GM19035 (cell line): ENCODE results near the gene APP.

Source experiments
- ATAC-seq: cut with Tn5 transposase; IDR thresholded peaks from one replicate; pipeline ENCODE4 v1.9.1; 2021; ENCODE audit not compliant: unreplicated experiment

Gene APP

DNA sequence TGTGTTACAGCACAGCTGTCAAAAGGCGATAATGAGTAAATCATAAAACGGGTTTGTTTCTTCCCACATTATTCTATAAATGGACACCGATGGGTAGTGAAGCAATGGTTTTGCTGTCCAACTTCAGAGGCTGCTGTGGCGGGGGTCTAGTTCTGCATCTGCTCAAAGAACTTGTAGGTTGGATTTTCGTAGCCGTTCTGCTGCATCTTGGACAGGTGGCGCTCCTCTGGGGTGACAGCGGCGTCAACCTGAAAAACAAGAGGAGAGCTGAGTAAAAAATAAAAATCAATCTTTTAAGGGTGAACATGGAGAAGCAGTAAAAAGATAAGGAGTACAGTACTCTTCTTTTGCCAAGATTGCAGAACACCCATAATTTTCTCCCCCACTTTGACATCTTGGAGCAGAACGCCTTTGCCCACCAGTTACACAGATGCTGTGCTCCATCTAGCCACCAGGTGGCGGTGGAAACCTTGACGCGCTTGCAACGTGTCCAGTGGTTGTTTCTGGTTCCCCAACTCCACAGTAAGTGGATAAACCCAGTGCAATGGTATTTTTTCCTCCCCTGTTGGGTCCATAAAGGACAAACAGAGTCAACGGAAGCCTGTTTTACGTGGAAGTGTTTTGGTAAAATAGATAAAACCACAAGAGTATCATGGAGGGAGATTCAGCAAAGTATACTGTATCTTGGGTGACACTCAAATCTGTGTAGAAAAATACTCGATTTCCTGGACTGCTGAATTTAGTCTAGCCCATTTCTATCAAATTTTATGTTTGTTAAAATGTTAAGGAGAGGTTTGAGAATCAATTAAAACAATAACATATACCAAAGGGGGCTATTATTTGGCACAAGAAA lies 288.8 kb downstream of the APP start:
- ATAC-seq, result peak; percentile 93

DNA sequence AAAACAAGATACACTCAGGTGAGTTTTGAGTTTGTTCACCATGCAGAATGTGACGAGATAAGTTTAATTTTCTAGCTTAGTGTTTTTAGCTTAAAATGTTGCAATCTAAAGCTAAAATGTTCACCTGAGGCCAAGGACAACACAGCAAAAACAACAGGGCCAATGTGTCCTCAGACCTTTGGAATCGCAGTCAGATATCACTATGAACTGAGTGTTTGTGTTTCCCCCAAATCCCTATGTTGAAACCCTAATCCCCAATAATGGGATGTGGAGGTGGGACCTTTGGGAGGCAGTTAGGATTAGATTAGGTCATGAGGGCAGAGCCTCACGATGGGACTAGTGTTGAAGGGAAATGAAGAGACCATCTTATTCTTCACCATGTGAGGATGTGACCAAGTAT lies 291.4 kb downstream of the APP start:
- no peak for ATAC-seq

DNA sequence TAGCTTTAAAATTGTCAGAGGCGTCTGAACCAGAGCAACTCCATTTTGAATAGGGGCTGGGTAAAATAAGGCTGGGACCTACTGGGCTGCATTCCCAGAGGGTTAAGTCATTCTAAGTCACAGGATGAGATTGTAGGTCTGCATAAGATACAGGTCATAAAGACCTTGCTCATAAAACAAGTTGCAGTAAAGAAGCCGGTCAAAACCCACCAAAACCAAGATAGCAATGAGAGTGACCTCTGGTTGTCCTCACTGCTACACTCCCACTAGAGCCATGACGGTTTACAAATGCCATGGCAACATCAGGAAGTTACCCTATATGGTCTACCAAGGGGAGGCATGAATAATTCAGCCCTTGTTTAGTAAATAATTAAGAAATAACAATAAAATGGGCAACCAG lies 292.2 kb downstream of the APP start:
- no peak for ATAC-seq

DNA sequence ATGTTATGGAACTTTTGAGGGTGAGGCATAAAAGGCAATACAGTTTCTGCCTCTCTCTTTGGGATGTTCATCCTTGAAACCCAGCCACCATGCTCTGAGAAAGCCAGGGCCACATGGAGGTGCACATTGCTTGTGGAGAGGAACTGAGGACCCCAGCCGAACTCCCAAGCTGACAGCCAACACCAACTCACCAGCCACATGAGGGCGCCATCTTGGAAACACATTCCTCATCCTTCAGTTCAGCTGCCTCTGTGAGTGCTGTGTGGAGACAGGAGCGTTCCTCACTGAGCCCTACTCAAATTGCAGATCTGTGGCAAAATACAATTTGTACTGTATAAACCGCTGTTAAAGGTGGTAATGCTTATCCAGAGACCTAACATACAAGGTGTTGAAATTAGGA lies 298.3 kb downstream of the APP start:
- no peak for ATAC-seq

DNA sequence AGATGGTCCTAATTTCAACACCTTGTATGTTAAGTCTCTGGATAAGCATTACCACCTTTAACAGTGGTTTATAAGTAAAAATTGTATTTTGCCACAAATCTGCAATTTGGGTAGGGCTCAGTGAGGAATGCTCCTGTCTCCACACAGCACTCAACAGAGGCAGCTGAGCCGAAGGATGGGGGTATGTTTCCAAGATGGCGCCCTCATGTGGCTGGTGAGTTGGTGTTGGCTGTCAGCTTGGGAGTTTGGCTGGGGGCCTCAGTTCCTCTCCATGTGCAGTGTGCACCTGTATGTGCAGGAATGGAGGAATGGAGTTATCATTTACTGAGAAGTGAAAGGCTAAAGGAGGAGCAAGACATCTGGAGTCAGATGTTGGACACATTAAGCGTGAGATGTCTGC lies 299.0 kb downstream of the APP start:
- ATAC-seq, result no peak

DNA sequence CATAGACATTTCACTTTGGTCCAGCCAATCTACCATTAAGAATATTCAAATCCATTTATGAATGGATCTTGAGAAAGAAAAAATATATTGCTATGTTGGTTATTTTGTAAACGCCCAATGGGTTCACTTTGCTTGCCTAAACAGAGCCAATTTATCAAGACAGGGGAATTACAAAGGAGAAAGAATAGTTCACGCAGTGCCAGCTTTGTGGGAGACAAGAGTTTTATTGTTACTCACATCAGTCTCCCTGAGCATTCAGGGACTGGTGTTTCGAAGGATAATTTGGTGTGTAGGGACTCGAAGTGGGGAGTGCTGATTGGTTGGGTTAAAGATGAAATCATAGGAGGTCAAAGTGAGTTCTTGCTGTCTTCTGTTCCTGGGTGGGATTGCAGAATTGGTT lies 300.5 kb downstream of the APP start:
- ATAC-seq, result no peak

DNA sequence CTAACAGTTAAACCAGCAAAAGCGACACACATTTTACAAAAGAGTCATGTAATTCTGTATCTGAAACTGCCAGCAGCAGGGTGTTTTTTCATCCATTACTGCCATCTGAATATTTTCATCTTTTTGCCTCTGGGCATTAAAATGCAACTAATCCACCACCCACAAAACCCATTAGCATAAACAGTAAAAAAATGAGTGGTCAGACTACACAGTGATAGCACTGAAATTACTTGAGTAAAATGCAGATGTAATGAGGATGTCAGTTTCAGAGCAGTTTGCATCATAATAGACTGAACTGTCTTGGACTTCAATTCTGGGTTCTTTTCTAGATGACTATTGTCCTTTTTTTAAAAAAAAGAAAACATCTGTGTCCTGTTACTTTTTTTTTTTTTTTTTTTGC lies 303.5 kb downstream of the APP start:
- no peak for ATAC-seq

DNA sequence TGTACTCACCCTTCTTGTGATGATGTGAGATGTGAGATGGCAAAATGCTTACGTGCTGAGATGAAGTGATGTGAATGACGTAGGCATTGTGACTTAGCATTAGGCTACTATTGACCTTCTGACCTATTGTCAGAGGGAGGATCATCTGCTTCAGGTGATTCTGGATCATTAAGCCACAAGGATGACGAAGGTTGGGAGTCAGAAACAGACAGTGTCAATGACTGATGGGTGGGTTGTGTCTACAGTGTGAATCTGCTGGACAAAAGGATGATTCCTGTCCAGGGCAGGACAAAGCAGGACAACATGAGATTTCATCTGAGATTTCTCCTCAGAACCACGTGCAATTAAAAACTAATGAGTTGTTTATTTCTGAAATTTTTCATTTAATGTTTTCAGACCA lies 306.8 kb downstream of the APP start:
- ATAC-seq, result no peak

DNA sequence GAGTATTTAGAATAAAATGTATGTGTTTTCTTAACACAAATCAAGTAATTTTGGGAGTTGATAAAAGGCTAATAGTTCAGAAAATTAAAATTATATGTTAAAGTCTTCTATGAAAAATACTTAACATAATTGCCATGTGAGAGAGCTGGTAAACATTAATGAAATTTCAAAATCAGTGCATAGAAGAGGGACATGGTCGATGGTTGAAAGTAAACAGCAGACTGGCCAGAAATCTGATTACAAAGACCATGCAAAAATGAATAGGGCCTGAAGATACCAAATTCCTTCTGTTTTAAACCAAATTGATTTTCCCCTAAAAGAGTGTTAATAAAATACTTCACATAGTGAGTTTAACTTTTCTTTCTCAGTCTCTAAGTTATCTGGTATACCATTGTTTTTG lies 307.5 kb downstream of the APP start:
- ATAC-seq, result no peak

DNA sequence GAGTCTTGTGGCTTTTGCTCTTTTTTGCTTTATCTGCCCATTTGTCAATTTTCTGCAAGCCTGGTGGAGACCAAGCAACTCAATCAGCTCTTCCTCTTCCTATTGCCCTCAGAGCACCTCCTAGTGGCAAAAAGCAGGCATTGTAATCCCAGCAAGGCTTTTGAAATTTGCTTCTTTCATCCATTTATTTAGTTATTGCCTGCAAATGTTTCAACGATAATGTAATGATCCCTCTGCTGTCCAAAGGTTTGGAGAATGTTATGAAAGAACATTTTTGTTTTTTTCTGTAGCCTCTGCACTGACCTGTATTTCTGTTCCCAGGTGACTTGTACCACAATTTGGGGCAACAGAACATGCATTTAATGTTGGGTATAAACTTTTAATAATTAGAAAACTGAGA lies 308.0 kb downstream of the APP start:
- peak; percentile 52 for ATAC-seq

DNA sequence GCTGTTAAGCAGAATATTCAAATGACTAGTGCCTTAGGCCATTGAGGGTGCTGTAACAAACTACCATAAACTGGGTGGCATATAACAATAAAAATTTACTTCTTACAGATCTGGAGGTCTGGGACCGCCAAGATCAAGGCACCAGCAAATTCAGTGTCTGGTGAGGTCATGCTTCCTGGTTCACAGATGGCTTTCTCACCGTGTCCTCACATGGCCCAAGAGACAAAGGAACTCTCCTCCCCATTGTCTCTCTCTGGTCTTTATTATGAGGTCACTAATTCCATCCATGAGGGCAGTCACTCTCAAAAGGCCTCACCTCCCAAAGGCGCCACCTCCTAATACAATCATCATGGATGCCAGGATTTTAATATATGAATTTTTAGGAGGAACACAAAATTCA lies 308.5 kb downstream of the APP start:
- ATAC-seq, result no peak

DNA sequence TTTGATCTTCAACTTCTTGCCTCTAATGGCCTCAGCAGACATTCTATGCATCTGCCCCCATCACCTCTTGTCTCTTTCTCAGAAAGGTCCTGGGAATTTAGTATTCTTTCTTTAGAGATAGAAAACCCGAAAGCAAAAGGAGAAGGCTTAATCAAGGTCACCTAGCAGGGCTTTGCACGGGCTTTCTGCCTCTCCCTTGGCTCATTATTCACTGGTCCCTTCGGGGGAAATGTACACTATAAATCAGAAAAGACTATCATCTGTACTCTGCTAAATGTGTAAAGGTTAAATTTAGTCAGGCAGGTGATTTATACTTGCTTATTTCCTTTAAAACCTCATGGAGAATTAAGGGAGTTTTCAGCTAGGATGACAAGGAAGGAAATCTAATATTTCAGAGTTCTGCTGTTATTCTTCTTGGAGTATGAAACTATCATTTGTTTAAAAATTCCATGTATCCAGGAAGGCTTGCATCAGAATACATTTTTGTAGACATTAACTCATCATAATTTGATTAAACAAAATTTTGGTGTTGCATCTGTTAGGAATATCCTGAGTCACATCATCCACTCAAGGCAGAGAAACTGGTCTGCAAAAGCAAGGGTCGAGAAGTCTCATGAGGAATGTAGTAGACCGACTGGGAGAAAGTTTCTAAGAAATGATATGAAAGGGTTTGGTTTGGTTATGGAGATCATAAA lies 311.2 kb downstream of the APP start:
- no peak for ATAC-seq

DNA sequence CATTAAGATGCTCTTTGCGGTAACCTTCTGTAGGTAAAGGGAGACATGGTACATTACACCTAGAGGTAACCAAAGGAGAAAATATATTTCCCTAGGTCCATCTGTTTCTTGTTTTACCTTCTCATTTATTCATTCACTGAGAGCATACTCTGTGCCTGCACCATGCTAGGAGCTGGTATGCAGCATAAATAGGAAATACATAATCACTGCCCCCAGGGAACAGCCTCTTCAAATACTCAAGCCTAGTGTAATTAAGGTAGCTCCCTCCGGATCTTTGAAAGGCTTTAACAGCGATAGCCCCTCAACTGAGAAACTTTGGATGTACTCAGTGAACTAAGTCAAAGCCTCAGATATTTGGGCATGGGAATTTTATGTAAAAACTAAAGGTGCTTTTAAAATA lies 312.2 kb downstream of the APP start:
- no peak for ATAC-seq

DNA sequence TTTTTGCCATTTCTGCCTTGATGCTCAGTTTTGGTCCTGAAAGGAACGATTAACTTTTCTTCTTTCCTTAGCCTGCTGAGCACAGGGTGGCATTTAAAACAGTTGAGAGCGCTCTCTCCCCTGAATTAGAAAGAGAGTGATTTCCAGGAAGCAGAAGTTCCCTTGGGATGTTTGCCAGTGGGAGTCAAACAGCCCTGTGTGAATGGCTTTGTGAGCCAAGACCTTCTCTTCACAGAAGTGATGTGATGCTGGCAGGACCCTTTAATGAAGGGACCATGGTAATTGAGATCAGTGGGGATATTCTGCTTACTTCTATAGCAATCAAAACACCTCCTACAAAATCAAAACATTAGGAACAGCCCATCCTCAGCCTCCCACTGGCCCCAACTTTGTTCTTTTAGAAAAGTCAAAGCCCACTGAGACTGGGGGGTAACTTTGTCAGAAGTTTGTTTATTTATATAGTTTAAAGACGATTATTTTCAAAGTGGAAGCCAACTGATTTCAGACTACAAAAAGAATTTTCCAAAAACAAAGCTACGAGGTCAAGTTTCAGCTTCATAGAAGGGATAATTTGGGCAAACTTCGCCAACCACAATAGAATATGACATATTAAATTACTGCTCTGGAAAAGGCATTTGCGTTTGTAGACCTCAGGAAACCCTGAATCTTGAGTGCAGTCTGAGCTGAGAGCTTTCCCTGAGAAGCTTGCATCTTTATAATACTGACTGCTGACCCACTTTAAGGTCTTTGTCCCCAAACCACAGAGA lies 313.1 kb downstream of the APP start:
- ATAC-seq, result no peak

DNA sequence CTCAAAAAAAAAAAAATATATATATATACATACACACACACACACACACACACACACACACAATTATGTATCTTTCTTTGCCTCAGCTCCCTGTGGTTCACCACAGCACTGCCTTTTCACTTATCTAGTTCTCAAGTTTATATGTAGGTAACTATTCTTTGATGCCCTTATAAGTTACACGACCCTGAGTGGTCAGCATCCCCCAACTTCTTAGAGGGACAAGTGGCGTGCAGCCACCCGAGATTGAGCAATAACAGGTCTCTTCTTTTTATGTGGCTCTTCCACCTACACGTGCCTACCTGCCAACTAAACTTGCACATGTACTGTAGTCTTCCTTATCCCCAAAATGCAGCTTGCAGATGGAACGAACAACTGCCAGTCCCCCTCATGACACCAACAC lies 315.0 kb downstream of the APP start:
- no peak for ATAC-seq

DNA sequence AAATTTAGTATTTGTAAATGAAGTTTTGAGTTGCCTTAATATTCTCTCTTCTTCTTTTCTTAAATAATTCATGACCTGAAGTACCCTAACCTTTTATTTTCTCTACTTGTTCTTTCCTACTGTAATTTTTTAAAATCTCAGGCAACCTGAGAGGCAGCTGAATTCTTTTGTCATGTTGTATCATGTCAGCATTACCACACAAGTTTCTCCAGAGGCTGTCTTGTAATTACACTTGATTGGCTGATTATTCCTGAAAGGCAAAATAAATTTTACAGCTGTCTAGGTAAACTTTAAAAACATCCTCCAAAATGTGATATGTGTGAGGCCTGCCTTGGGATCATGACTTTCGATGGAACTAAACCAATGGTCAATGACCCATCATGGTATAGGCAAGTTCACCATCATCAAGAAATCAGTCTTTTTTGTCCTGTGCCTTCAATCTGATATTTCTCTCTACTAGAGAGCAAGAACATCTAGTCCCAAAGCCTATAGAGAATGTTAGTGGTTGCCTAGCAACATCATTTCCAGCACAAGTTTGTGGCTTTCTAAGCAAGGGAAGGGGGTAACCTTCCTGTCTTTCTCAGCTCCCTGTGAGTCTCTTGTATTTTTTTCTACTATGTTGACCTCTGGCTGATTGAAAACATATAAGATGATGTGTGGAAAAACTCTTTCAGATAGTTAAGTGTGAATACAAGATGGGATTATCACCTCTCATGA lies 320.3 kb downstream of the APP start:
- ATAC-seq, result no peak

DNA sequence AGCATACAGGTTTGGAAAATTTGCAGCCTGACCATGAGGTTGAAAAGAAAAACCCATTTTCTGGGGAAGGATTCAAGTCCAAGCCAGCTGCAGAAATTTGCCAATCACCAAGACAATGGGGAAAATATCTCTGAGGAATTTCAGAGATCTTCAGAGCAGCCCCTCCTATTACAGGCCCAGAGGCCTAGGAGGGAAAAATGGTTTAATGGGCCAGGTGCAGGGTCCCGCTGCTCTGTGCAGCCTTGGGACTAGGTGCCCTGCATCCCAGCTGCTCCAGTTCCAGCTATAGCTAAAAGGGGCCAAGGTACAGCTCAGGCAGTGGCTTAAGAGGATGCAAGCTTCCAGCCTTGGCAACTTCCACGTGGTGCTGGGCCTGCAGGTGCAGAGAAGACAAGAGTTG lies 322.3 kb downstream of the APP start:
- ATAC-seq, result no peak

DNA sequence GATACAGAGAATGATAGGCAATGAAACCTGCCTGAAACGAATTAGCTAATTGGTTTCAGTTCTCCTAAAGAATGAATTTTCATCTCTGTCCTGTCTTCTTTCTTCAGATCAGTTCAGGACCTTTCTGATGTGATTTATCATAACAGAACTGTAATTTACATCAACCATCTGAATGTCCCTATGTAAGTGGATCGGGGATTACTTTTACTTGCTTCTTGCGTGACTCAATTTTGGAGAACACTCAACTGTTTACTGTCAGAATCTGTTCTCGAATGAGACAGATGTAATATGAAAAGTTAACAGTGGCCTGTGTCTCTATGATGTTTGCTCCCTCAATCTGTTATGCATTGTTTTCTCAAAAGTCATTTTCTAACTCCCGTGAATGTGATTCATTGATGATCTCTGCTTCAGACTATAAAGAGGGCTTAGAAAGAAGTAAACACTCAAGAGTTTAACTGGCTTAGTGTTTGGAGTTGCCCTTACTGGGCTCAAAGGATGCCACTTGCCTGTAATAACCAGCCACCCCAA lies 324.8 kb downstream of the APP start:
- peak; percentile 49 for ATAC-seq

DNA sequence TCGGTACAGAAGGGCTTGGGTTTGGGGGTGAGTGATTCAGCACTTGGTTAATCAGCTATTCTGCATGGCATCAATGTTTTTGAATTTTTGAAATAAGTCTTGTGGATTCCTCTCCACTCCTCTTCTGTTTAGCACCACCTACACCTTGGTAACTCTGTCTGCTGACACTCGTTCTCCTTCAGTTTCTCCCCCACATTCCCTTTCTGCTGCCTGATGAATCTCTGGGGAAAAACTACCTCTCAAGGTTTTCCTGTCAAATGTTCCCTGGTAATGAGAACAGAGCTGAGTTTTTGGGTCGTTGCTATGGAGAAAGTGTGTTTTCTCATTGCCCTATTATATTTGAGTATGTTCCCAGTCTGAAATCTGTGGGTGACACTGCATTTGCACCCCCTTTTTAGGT lies 327.6 kb downstream of the APP start:
- no peak for ATAC-seq

DNA sequence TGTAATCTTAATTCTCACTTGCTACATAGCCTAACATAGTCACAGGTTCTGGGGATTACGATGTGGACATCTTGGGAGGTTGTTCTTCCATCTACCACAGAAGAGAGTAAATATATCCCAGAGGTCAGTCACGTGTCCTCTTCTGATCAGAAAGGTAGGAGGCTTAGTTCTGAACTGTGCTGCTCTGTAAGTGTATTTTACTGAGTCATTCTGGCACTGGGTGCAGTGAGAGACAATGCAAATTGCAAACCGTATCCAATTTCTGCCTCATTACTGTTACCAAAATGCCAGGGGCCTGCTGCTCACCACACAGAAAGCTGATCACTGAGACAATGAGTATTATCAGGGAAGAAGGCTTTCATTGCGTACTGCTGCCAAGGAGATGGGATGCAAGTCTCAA lies 331.8 kb downstream of the APP start:
- ATAC-seq, result no peak
